HG03025 (cell line): ENCODE measurements around the gene HLA-C.
"Not testable (repeated sequence)": the region's sequence is repeated elsewhere in the genome, so short reads cannot be mapped to it uniquely, and the experiment has no call there.

Source experiments
- ATAC-seq: cut with Tn5 transposase; IDR thresholded peaks from one replicate; pipeline ENCODE4 v1.9.1; 2021; ENCODE audit warnings: mild to moderate bottlenecking, moderate library complexity; ENCODE audit not compliant: unreplicated experiment, low FRiP score

HLA-C gene

GRCh38 chr6:31271641-31272357 lies at the start of gene HLA-C:
TSS of gene HLA-C (minus strand) at chr6:31272092. CDS start at chr6:31272071, 21 bp downstream.
- ATAC-seq: peak; percentile 86

- ATAC-seq: no peak
Observed at GRCh38 chr6:31321005-31321707, 49.3 kb upstream of the HLA-C start.

- ATAC-seq: no peak
Observed at GRCh38 chr6:31317036-31317435, 45.1 kb upstream of the HLA-C start.

GRCh38 chr6:31309641-31310040 lies 37.7 kb upstream of the HLA-C start:
- no peak for ATAC-seq

GRCh38 chr6:31308845-31309175 lies 36.9 kb upstream of the HLA-C start:
- ATAC-seq: no peak

- no peak for ATAC-seq
Observed at GRCh38 chr6:31308050-31308844, 36.4 kb upstream of the HLA-C start.

GRCh38 chr6:31307669-31308049 lies 35.8 kb upstream of the HLA-C start:
- no peak for ATAC-seq

- no peak for ATAC-seq
Observed at GRCh38 chr6:31305703-31306219, 33.9 kb upstream of the HLA-C start.

GRCh38 chr6:31304683-31305082 lies 32.8 kb upstream of the HLA-C start:
- ATAC-seq: no peak

- ATAC-seq: no peak
Observed at GRCh38 chr6:31300797-31301196, 28.9 kb upstream of the HLA-C start.

- no peak for ATAC-seq
Observed at GRCh38 chr6:31299947-31300346, 28.1 kb upstream of the HLA-C start.

- ATAC-seq: no peak
Observed at GRCh38 chr6:31299511-31299910, 27.6 kb upstream of the HLA-C start.

- ATAC-seq: no peak
Observed at GRCh38 chr6:31294056-31294455, 22.2 kb upstream of the HLA-C start.

GRCh38 chr6:31293343-31293742 lies 21.5 kb upstream of the HLA-C start:
- no peak for ATAC-seq

- ATAC-seq: no peak
Observed at GRCh38 chr6:31289788-31290187, 17.9 kb upstream of the HLA-C start.

- ATAC-seq: no peak
Observed at GRCh38 chr6:31287619-31288018, 15.7 kb upstream of the HLA-C start.

- ATAC-seq: no peak
Observed at GRCh38 chr6:31285982-31286381, 14.1 kb upstream of the HLA-C start.

GRCh38 chr6:31285486-31285885 lies 13.6 kb upstream of the HLA-C start:
- no peak for ATAC-seq

- ATAC-seq: not testable (repeated sequence)
Observed at GRCh38 chr6:31279647-31280046, 7.8 kb upstream of the HLA-C start.

GRCh38 chr6:31272836-31273626 lies 1.1 kb upstream of the HLA-C start:
- no peak for ATAC-seq
